GM12801 (cell line): ENCODE results near the gene MTIF3.

ENCODE experiments used
- TF ChIP-seq, protein P1 (sequence below): IDR thresholded peaks from one replicate; pipeline ENCODE4 v1.5.1; 2011; ENCODE audit warnings: control low read depth; ENCODE audit not compliant: insufficient read length; ENCODE audit errors: extremely low read depth

Gene MTIF3

DNA sequence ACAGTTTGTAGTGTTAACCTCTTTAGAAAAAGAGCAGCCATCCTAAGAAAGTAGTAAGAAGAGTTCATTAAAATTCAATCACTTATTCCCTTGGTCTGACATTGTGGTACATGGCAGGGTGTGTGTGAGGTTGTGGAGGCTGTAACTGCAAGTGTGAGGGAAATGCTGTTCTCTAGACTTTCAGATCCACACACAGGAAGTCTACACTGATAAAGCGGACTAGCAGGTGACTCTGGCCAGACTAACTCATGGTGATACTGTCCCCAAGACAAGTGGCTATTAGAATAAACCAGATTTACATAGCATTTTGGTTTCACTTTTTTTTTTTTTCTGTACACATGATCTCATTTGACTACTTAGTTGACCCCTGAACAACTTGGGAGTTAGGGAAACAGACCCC, 10.0 kb downstream of the MTIF3 start:
- TF ChIP-seq, protein P1, sequence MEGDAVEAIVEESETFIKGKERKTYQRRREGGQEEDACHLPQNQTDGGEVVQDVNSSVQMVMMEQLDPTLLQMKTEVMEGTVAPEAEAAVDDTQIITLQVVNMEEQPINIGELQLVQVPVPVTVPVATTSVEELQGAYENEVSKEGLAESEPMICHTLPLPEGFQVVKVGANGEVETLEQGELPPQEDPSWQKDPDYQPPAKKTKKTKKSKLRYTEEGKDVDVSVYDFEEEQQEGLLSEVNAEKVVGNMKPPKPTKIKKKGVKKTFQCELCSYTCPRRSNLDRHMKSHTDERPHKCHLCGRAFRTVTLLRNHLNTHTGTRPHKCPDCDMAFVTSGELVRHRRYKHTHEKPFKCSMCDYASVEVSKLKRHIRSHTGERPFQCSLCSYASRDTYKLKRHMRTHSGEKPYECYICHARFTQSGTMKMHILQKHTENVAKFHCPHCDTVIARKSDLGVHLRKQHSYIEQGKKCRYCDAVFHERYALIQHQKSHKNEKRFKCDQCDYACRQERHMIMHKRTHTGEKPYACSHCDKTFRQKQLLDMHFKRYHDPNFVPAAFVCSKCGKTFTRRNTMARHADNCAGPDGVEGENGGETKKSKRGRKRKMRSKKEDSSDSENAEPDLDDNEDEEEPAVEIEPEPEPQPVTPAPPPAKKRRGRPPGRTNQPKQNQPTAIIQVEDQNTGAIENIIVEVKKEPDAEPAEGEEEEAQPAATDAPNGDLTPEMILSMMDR, result no peak

DNA sequence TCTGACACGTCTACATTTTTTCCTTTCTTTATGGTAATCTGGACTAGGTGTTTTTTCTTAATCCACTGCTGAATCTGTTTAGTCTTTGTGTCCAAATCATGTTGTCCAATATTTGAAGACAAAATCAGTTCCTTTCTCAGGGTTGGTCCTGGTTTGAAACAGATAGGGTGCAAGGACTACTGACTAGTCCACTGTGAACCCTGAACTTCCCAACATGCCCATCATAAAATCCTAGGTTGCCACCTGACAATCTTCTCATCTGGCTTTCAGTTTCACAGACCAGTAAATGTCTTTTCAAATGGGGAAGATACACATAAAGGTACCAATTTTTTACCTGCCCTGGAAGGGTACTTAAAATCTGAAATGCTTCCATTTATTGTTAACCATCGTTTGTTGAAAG, 13.2 kb downstream of the MTIF3 start:
- TF ChIP-seq, protein P1, result no peak

DNA sequence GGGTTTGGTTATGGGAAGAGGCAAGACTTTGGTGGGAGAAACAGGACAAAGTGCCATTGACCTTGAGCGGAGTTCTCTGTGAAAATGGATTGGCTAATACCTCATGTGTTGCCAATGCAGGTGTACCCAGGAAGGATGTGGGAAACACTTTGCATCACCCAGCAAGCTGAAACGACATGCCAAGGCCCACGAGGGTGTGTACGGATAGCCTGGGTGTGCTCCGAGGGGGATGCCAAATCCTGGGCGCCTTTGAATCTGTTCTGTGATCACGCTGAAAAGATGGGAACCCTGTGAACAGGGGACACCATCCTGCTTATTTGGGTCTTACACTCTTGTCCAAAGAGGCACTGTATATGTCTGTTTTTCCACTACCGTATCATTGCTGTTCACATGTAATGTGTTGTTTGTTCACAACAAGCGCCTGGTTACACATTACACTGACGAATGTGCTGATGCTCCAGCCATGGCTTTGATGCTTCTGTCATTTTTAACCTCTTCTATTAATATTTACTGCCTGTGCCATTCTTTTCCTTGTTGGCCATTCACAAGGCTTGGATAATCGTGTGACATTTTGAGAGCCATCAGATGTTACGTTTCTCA, 17.7 kb downstream of the MTIF3 start:
- TF ChIP-seq, protein P1, result no peak

DNA sequence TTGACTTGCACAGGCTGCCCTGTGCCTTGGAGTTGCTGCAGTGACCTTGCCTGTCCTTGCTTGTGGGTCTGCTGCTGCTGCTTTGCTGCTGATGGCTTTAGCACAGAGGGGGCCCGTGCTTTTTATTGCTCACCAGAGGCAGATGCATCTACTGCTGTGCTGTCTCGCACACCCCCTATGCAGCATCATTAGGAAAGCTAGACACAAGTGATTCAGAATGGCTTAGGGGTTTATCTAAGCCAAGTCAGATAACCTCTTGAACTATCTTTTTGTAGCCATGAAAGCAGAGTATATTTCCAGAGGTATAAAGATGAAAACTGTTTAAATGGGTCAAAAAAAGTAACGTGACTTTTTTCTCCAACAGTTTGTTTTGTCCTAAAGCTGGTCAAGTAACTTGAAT, 18.2 kb downstream of the MTIF3 start:
- TF ChIP-seq, protein P1, result no peak

DNA sequence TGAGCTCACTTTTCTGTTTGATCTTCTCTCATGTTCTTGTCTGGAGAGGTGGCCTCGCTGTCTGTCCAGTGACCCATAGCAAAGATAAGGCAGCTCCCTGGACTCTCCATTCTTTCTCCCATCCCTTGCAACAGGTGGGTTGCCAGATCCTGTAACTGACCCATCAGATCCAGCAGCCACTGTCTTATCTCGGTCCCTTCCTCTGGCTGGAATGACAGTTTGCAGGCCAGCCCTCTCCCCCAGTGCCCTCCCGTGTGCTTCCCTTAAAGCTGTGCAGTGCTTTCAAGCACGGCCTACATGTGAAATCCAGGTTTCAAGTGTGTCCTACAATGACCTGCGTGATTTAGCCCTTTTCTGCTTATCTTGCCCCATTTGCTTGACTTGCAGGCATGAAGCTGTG, 22.2 kb downstream of the MTIF3 start:
- TF ChIP-seq, protein P1, result no peak

DNA sequence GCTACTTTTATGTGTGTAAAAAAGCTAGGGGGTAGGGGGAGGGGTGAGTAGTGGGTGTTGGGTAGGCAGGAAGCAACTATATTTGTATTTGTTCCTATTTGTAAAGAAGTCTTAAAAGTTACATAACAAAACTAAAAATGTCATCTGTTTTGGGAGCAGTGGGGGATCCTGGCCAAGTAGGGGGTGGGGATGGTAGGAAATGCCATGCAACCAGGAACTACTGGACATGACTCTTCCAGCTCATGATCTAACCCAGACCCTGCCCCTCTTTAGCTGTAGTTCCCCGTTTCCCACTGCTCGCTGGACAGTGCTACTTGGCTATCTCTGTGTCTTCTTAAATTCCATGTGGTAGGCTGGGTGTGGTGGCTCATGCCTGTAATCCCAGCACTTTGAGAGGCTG, 22.7 kb downstream of the MTIF3 start:
- TF ChIP-seq, protein P1, result no peak

DNA sequence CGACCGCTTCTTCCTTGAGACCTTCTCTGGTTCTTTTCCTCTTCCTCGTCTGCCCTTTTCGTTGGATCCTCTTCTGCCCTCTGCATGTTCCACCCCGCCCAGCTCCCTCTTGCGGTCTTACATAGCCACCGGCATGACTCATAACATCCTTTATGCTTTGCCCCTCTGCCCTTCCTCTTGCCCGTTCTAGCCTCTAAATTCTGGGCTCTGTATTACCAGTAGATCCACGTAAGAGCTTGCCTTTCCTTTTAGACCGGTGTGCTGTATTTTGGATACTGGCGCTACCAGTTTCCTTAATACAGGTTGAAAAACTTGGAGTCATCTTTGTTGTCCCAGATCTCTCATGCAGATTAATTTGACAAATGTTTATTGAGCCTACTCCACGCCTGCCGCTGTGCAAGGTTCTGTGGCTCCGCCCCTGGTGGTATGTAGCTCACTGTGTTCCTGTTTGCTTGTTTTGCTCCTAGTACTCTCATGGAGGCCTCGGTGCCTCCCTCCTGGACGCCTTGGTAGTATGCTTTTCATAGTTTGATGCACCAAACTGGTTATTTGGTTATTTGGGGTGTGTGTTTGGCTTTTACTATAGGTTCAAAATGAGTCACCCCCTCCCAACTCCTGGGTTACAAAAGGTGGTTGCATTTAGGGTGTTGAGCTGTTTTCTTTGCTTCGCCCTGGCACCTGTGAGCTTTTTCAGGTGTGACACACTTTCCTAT, 24.3 kb downstream of the MTIF3 start:
- TF ChIP-seq, protein P1, result no peak
